CD4-positive, CD25-positive, alpha-beta regulatory T cell (primary cell): ENCODE results near the gene TOR1AIP2. TPM values are rescaled to one million over a fixed set of nuclear protein-coding genes. Genes with fewer than 3 reads are reported as not detected.

Experiments
- polyA plus RNA-seq, 4 donors: library from polyadenylated mRNA; unstranded; fragments of 300-500 nt; fragmentation: Illumina TruSeq; gene quantifications; one replicate each; pipeline ENCODE4 v1.2.3, GENCODE V29; 2021
- total RNA-seq: library from RNA; stranded (reverse); gene quantifications from one replicate; pipeline ENCODE4 v1.2.3, GENCODE V29; 2022

The TOR1AIP2 gene
- total and polyA plus RNA-seq, 5 donors from 2014 or later = 8.1 to 81.0 (median 13.6) TPM

Other genes with a start within 250 kb of the TOR1AIP2 start
- gene FAM163A, start 134.5 kb downstream of the TOR1AIP2 start, total RNA-seq = not detected
- under 1 TPM in 1 of 4 donors, not detected in 3; 0.13 TPM for gene FAM163A, start 134.5 kb downstream of the TOR1AIP2 start, polyA plus RNA-seq
- gene TOR1AIP1, start 4.5 kb upstream of the TOR1AIP2 start, total RNA-seq = 90.6 TPM
- 10 to 100 TPM; 70.3 to 94.6 (median 86.0) TPM for gene TOR1AIP1, start 4.5 kb upstream of the TOR1AIP2 start, polyA plus RNA-seq
- gene CEP350, start 77.0 kb upstream of the TOR1AIP2 start, total RNA-seq = 69.9 TPM
- 10 to 100 TPM; 20.4 to 29.4 (median 25.5) TPM for gene CEP350, start 77.0 kb upstream of the TOR1AIP2 start, polyA plus RNA-seq